Measurements from ENCODE around the gene OR4F6.

OR4F6 gene

GRCh38 chr15:101804941-101805340, 1.6 kb downstream of the OR4F6 start:
- DNase-seq: no peak

GRCh38 chr15:101805605-101806345, 2.5 kb downstream of the OR4F6 start:
- no peak for DNase-seq

GRCh38 chr15:101807345-101807945, 4.1 kb downstream of the OR4F6 start:
- no peak for DNase-seq

- DNase-seq: no peak
Observed at GRCh38 chr15:101808201-101808600, 4.9 kb downstream of the OR4F6 start.

GRCh38 chr15:101810456-101810855, 7.1 kb downstream of the OR4F6 start:
- no peak for DNase-seq

GRCh38 chr15:101810876-101811275, 7.6 kb downstream of the OR4F6 start:
- DNase-seq: no peak

GRCh38 chr15:101811902-101812301, 8.6 kb downstream of the OR4F6 start, which contains the start of gene OR4F15:
Gene OR4F15 (plus strand): TSS chr15:101812202. CDS start chr15:101818187, 5,985 bp downstream.
- DNase-seq: no peak

GRCh38 chr15:101813803-101814534, 10.7 kb downstream of the OR4F6 start:
- no peak for DNase-seq

GRCh38 chr15:101820781-101821180, 17.5 kb downstream of the OR4F6 start:
- no peak for DNase-seq

- DNase-seq: no peak
Observed at GRCh38 chr15:101827257-101827656, 23.9 kb downstream of the OR4F6 start.

- no peak for DNase-seq
Observed at GRCh38 chr15:101828774-101829173, 25.5 kb downstream of the OR4F6 start.

GRCh38 chr15:101841656-101842055, 38.3 kb downstream of the OR4F6 start:
- no peak for DNase-seq

GRCh38 chr15:101844916-101845315, 41.6 kb downstream of the OR4F6 start:
- DNase-seq: no peak

GRCh38 chr15:101852356-101852755, 49.0 kb downstream of the OR4F6 start:
- DNase-seq: no peak

Data from C1 segment of cervical spinal cord (tissue), 14 donors.